OCI-LY7 (cell line): ENCODE data around the gene ATP2A2. TPM values are rescaled to one million over a fixed set of nuclear protein-coding genes. Genes with fewer than 3 reads are reported as not detected.

Experiments used
- BruUV-seq: library from RNA; stranded (reverse); fragments of 400-500 nt; replicated peaks from 2 replicates; lab custom pipeline; 2021; lab: Mats Ljungman, UMichigan
- CTCF ChIA-PET: fragments of 300-600 bp; sonication (Branson Sonifier 250); formaldehyde crosslinking; loops from one replicate; lab custom pipeline; 2022; ENCODE audit warnings: antibody characterized with exemption; ENCODE audit not compliant: unreplicated experiment; lab: Charles Lee
- POLR2A ChIA-PET: fragments of 300-600 bp; sonication (Branson Sonifier 250); formaldehyde crosslinking; loops from one replicate; lab custom pipeline; 2022; ENCODE audit warnings: antibody characterized with exemption; lab: Charles Lee
- DNase-seq: peaks from one replicate; pipeline ENCODE4 v3.0.0-alpha.2; 2015; ENCODE audit warnings: low spot score
- H2AFZ ChIP-seq: fragments of 200-600 bp; sonication (generic), shearing (Covaris generic); 2 replicates; pipeline ENCODE4 v1.6.1; 2014; ENCODE audit warnings: mild to moderate bottlenecking, antibody characterized with exemption, low read length, moderate library complexity
- H3K27ac ChIP-seq: fragments of 200-600 bp; sonication (generic); 2 replicates; pipeline ENCODE4 v1.5.1; 2014; ENCODE audit warnings: mixed run types, low read depth, mild to moderate bottlenecking, moderate library complexity, low read length, inconsistent platforms; ENCODE audit not compliant: poor library complexity, severe bottlenecking
- H3K36me3 ChIP-seq: fragments of 200-600 bp; sonication (generic); 2 replicates; pipeline ENCODE4 v1.6.1; 2014; ENCODE audit warnings: mild to moderate bottlenecking, antibody characterized with exemption, low read length, moderate library complexity, mixed read lengths; ENCODE audit not compliant: insufficient read depth
- H3K4me1 ChIP-seq: fragments of 200-600 bp; sonication (generic); 2 replicates; pipeline ENCODE4 v1.5.1; 2014; ENCODE audit warnings: mild to moderate bottlenecking, low read length; ENCODE audit not compliant: insufficient read depth, poor library complexity, severe bottlenecking
- H3K4me2 ChIP-seq: fragments of 200-600 bp; sonication (generic); 2 replicates; pipeline ENCODE4 v1.6.1; 2014; ENCODE audit warnings: mild to moderate bottlenecking, low read length
- H3K4me3 ChIP-seq: fragments of 200-600 bp; sonication (generic); 2 replicates; pipeline ENCODE4 v1.5.1; 2014; ENCODE audit warnings: mild to moderate bottlenecking, low read depth, low read length; ENCODE audit not compliant: poor library complexity, severe bottlenecking
- H3K79me2 ChIP-seq: fragments of 200-600 bp; sonication (generic); 2 replicates; pipeline ENCODE4 v1.6.1; 2016; ENCODE audit warnings: low read depth, mild to moderate bottlenecking, low read length, moderate library complexity, mixed read lengths; ENCODE audit not compliant: insufficient read depth
- H3K9me2 ChIP-seq: fragments of 200-600 bp; sonication (generic); 2 replicates; pipeline ENCODE4 v1.6.1; 2016; ENCODE audit warnings: mild to moderate bottlenecking, low read length, mixed read lengths; ENCODE audit not compliant: insufficient read depth
- H3K9me3 ChIP-seq: fragments of 200-600 bp; sonication (generic); 2 replicates; pipeline ENCODE4 v1.6.1; 2014; ENCODE audit warnings: mild to moderate bottlenecking, mixed run types, low read length, mixed read lengths
- H4K20me1 ChIP-seq: fragments of 200-600 bp; sonication (generic); 2 replicates; pipeline ENCODE4 v1.6.1; 2014; ENCODE audit warnings: mild to moderate bottlenecking, antibody characterized with exemption, low read length, moderate library complexity, mixed read lengths; ENCODE audit not compliant: insufficient read depth
- CTCF ChIP-seq: fragments of 200-600 bp; sonication (generic); conservative IDR thresholded peaks from 2 replicates; pipeline ENCODE4 v1.5.1; 2014; ENCODE audit warnings: mild to moderate bottlenecking, antibody characterized with exemption, low read length, moderate library complexity, mixed read lengths
- EZH2phosphoT487 ChIP-seq: fragments of 200-600 bp; sonication (generic); IDR thresholded peaks from 2 replicates; pipeline ENCODE4 v1.6.1; 2018; ENCODE audit warnings: low read depth, borderline replicate concordance, mild to moderate bottlenecking, mixed run types, antibody characterized with exemption, low read length, moderate library complexity, mixed read lengths
- intact Hi-C: fragments of 100-400 bp; cut with micrococcal nuclease; formaldehyde crosslinking; loops from one replicate; pipeline ENCODE4 v1.10.0; 2022; ENCODE audit not compliant: unreplicated experiment
- total RNA-seq, 2 experiments: library from RNA; depleted of rRNA in 1 of 2; stranded (reverse); fragments of >200 nt in 1 of 2; shearing (Covaris generic) in 1 of 2; gene quantifications; 2 replicates each; pipeline ENCODE4 v1.2.3, GENCODE V29; 2014 to 2022

The ATP2A2 gene
- total RNA-seq, 2 experiments from 2014 or later: 93.5 to 178 TPM

GRCh38 chr12:110367181-110367864 lies 86.3 kb downstream of the ATP2A2 start:
- Histone ChIP-seq H3K4me2 (no peak overlapping the region), H3K36me3 (peaks cover 22% of the 10 kb centered on the region), H2AFZ (no peak overlapping the region), H3K9me2 (no peaks in the 10 kb centered on the region), H4K20me1 (no peaks in the 10 kb centered on the region), H3K4me1 (peaks cover 55% of the 10 kb centered on the region), H3K9me3 (no peaks in the 10 kb centered on the region), H3K27ac (no peak overlapping the region), H3K79me2 (no peaks in the 10 kb centered on the region), H3K4me3 (no peak overlapping the region)
- intact Hi-C loops: no loop called here
- CTCF ChIA-PET: no interaction called here
- peak; percentile 33 for DNase-seq
- POLR2A ChIA-PET: interaction anchor here (1.6 kb wide), 1 partner anchor 14 kb away, joined by 3 read pairs; no protein-coding TSS in a partner anchor
- BruUV-seq: no TSS peak
- TF ChIP-seq EZH2phosphoT487 (no peak), CTCF (no peak)

GRCh38 chr12:110369992-110370391 lies 88.9 kb downstream of the ATP2A2 start:
- no peak for DNase-seq
- POLR2A ChIA-PET: interaction anchor here (0.5 to 1.0 kb wide), 2 partner anchors 57 to 193 kb away, joined by 4 to 8 read pairs; no protein-coding TSS in a partner anchor
- H3K4me2 ChIP-seq: peak overlapping the region; percentile 56; the same call in 1 of the 2 replicates
- intact Hi-C loops: loop anchor here (2.0 to 5.0 kb wide), 2 partner anchors 33 to 232 kb away; partner anchors contain the start of gene ANAPC7
- CTCF ChIA-PET: interaction anchor here (0.6 kb wide), 1 partner anchor 246 kb away, joined by 5 read pairs; the partner anchor contains the start of gene IFT81
- peaks cover 77% of the 10 kb centered on the region for H3K4me1 ChIP-seq
- no peaks in the 10 kb centered on the region for H3K9me3 ChIP-seq
- H3K79me2 ChIP-seq: no peaks in the 10 kb centered on the region
- H2AFZ ChIP-seq: no peak overlapping the region
- H3K27ac ChIP-seq: peak overlapping the region; percentile 73
- H3K4me3 ChIP-seq: no peak overlapping the region
- no peaks in the 10 kb centered on the region for H3K9me2 ChIP-seq
- peaks cover 49% of the 10 kb centered on the region for H3K36me3 ChIP-seq
- no peaks in the 10 kb centered on the region for H4K20me1 ChIP-seq
- no peak for TF ChIP-seq EZH2phosphoT487
- TF ChIP-seq CTCF: no peak
- BruUV-seq: no TSS peak
